ENCODE results near the gene KAT8.

GRCh38 chr16:31131841-31132271 lies 14.4 kb downstream of the KAT8 start:
- TF ChIP-seq, protein P1, sequence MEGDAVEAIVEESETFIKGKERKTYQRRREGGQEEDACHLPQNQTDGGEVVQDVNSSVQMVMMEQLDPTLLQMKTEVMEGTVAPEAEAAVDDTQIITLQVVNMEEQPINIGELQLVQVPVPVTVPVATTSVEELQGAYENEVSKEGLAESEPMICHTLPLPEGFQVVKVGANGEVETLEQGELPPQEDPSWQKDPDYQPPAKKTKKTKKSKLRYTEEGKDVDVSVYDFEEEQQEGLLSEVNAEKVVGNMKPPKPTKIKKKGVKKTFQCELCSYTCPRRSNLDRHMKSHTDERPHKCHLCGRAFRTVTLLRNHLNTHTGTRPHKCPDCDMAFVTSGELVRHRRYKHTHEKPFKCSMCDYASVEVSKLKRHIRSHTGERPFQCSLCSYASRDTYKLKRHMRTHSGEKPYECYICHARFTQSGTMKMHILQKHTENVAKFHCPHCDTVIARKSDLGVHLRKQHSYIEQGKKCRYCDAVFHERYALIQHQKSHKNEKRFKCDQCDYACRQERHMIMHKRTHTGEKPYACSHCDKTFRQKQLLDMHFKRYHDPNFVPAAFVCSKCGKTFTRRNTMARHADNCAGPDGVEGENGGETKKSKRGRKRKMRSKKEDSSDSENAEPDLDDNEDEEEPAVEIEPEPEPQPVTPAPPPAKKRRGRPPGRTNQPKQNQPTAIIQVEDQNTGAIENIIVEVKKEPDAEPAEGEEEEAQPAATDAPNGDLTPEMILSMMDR (IDR thresholded peaks at IDR 0.05) = no peak
- TF ChIP-seq POLR2A (IDR thresholded peaks at IDR 0.05) (no peak), POLR2AphosphoS5 (IDR thresholded peaks at IDR 0.05) (no peak)

Data from suprapubic skin (tissue), 4 donors.